ENCODE data around the gene ZNF827. TPM values are rescaled to one million over a fixed set of nuclear protein-coding genes. Genes with fewer than 3 reads are reported as not detected.

Gene ZNF827
- total RNA-seq, 1 donor from 2014 or later: 11.2 TPM

- Histone ChIP-seq H3K36me3 (no peaks in the 10 kb centered on the region), H3K4me1 (no peaks in the 10 kb centered on the region), H3K27me3 (no peaks in the 10 kb centered on the region), H3K4me3 (no peak overlapping the region), H3K9me3 (no peaks in the 10 kb centered on the region), H3K27ac (no peak overlapping the region)
- intact Hi-C loops (cut with DNase I): no loop called here
- TF ChIP-seq, protein P1, sequence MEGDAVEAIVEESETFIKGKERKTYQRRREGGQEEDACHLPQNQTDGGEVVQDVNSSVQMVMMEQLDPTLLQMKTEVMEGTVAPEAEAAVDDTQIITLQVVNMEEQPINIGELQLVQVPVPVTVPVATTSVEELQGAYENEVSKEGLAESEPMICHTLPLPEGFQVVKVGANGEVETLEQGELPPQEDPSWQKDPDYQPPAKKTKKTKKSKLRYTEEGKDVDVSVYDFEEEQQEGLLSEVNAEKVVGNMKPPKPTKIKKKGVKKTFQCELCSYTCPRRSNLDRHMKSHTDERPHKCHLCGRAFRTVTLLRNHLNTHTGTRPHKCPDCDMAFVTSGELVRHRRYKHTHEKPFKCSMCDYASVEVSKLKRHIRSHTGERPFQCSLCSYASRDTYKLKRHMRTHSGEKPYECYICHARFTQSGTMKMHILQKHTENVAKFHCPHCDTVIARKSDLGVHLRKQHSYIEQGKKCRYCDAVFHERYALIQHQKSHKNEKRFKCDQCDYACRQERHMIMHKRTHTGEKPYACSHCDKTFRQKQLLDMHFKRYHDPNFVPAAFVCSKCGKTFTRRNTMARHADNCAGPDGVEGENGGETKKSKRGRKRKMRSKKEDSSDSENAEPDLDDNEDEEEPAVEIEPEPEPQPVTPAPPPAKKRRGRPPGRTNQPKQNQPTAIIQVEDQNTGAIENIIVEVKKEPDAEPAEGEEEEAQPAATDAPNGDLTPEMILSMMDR (IDR thresholded peaks at IDR 0.05): no peak
- no peak for ATAC-seq
- no peak for DNase-seq
Observed at GRCh38 chr4:145960012-145960411, 21.4 kb upstream of the ZNF827 start.

DNA sequence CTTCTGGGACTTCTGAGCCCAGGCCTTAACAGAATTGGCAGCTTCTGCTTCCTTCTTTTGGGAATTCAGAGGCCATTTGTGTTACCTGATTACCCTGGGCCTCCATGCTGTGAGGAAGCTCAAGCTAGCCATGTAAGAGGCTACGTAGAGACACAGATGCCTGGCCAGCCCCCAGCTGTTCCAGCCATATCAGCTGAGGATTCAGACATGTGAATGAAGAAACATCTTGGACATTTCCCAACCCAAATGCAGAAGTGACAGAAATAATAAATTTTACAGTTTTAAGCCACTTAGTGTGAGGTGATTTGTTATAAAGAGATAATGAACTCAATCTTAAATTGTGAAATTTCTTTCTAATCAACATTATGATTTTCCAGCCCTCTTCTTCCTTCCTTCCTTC, 18.7 kb upstream of the ZNF827 start:
- TF ChIP-seq, protein P1 (IDR thresholded peaks at IDR 0.05): no peak
- Histone ChIP-seq H3K4me1 (no peaks in the 10 kb centered on the region), H3K27me3 (no peaks in the 10 kb centered on the region), H3K36me3 (no peaks in the 10 kb centered on the region), H3K9me3 (no peaks in the 10 kb centered on the region), H3K27ac (no peak overlapping the region), H3K4me3 (no peak overlapping the region)
- ATAC-seq (no peak), DNase-seq (no peak)
- intact Hi-C loops (cut with DNase I): no loop called here

DNA sequence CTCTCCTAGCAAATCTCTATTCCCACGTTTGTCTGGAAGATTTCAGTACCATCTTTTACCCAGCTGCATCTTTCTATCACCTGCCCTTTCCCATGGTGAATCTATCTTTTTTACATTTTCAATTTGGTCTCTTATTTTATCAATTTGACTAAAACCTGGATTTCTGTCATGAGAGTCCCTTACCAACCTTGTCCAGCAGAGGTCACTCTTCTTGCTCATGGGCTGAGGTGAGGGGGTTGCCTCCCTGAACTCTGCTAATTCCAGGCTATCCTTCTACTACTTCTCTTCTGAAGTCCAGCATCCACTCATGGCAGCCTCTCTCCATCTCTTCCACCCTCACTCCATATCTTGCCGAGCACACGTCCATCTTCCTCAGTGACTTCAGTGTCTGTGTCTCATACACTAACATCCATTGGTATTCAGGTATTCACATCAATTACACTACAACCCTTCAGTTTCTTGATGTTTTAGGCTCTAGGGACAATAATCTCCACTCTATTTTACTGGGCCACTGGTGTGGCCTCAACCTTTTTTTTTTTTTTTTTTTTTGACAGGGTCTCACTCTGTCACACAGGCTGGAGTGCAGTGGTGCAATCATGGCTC, 17.8 kb upstream of the ZNF827 start:
- intact Hi-C loops (cut with DNase I): no loop called here
- Histone ChIP-seq H3K9me3 (no peaks in the 10 kb centered on the region), H3K36me3 (no peaks in the 10 kb centered on the region), H3K4me1 (no peaks in the 10 kb centered on the region), H3K27me3 (no peaks in the 10 kb centered on the region), H3K4me3 (no peak overlapping the region), H3K27ac (no peak overlapping the region)
- TF ChIP-seq, protein P1 (IDR thresholded peaks at IDR 0.05): peak; percentile 74
- ATAC-seq (peak; percentile 72), DNase-seq (no peak)

GRCh38 chr4:145954924-145955339, 16.3 kb upstream of the ZNF827 start:
- no peaks in the 10 kb centered on the region for H3K36me3 ChIP-seq
- TF ChIP-seq, protein P1 (IDR thresholded peaks at IDR 0.05): no peak
- ATAC-seq (no peak), DNase-seq (no peak)
- H3K4me3 ChIP-seq: no peak overlapping the region
- intact Hi-C loops (cut with DNase I): no loop called here
- H3K27ac ChIP-seq: no peak overlapping the region
- H3K9me3 ChIP-seq: no peaks in the 10 kb centered on the region
- H3K27me3 ChIP-seq: no peaks in the 10 kb centered on the region
- H3K4me1 ChIP-seq: no peaks in the 10 kb centered on the region

- TF ChIP-seq, protein P1 (IDR thresholded peaks at IDR 0.05): no peak
- Histone ChIP-seq H3K4me3 (no peak overlapping the region), H3K36me3 (no peaks in the 10 kb centered on the region), H3K4me1 (no peaks in the 10 kb centered on the region), H3K27me3 (no peaks in the 10 kb centered on the region), H3K27ac (no peak overlapping the region), H3K9me3 (no peaks in the 10 kb centered on the region)
- ATAC-seq (no peak), DNase-seq (no peak)
- intact Hi-C loops (cut with DNase I): no loop called here
Observed at GRCh38 chr4:145951931-145952330, 13.3 kb upstream of the ZNF827 start.
